GM12873 (cell line): Measurements from ENCODE around the gene STRADA.

Source experiments
- TF ChIP-seq, protein P1 (sequence below): IDR thresholded peaks from 2 replicates; pipeline ENCODE4 v1.5.1; 2012; ENCODE audit warnings: low read depth, mild to moderate bottlenecking, moderate library complexity, low read length, control low read depth; ENCODE audit not compliant: insufficient read depth; ENCODE audit errors: missing control alignments

Gene STRADA

DNA sequence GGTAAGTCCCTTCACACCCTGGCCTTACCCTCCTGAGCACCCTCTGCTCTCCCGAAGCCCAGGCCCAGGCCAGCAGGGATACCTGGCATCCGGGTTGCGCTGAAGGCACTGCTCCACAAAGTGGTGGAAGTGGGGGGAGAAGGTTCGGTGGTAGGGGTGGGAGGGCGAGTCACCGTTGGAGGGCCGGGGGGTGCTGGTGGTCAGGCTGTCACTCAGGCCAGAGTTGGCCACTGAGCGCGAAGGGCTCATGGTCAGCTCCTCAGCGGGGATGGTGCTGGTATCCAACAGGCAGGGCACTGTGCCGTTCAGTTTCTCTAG, 37.4 kb downstream of the STRADA start:
- TF ChIP-seq, protein P1, sequence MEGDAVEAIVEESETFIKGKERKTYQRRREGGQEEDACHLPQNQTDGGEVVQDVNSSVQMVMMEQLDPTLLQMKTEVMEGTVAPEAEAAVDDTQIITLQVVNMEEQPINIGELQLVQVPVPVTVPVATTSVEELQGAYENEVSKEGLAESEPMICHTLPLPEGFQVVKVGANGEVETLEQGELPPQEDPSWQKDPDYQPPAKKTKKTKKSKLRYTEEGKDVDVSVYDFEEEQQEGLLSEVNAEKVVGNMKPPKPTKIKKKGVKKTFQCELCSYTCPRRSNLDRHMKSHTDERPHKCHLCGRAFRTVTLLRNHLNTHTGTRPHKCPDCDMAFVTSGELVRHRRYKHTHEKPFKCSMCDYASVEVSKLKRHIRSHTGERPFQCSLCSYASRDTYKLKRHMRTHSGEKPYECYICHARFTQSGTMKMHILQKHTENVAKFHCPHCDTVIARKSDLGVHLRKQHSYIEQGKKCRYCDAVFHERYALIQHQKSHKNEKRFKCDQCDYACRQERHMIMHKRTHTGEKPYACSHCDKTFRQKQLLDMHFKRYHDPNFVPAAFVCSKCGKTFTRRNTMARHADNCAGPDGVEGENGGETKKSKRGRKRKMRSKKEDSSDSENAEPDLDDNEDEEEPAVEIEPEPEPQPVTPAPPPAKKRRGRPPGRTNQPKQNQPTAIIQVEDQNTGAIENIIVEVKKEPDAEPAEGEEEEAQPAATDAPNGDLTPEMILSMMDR = no peak

DNA sequence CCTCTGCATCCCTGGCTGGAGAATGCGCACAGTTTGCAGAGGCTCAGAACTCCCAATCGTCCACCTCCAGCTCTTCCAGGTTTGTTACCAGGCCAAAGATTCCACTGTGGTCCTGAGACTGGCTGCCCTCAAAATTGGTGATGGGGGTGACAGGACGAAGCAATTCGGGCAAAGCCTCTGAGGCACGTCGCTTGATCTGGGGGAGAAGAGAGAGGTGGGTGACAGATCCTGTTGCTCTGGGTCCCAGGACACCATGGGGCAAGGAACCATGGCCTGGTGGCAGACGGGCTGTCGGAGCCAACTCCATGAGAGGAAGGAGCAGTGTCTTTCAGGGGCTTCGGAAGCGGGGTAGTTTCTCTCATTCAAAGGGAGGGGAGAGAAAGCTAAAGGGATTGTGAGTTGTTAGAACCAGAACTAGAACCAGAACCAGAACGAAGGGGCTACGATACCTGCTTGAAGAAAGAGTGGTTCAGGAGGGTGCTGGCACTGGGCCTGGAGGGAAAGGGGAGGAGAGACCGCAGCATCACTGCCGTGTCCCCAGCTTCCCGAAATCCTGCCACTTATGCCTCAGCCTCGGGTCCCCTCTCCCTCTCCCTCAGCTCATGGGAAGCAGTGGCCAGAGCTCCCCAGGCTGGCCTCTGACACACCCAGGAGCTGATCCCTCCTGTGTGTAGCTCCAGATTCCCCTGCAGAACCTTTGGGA, 37.9 kb downstream of the STRADA start:
- TF ChIP-seq, protein P1 = no peak

DNA sequence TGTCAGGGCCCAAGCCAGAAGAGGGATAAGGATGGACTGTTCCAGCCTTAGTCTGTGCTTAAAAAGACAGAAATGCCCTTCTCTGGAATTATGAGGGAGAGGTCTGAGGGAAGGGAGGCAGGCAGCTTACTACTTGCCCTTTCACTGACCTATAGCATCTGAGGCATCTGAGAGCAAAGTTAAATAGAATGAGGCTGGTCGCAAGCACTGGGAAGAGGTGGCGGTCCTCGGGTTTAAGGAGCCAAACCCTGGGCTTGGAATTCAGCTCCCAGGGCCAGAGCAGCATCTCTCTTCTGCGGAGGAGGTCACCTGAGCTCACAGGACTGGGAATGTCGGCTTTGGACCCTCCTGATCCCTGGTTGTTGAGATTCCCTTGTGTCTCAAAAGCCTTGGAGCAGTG, 38.6 kb downstream of the STRADA start:
- TF ChIP-seq, protein P1 = no peak

DNA sequence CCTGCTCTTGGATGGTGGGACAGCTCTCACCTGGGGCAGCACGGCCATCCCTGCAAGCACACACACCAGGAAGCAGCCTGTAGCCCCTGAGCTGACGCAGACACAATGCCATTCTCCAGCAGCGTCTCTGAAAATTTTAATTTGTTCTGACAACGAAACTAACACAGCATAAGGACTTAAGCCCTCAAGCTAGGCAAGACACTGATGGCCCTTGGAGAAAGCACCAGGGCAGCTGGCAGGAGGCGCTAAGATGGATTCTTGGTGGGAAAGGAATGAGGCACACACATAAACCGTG, 38.9 kb downstream of the STRADA start:
- TF ChIP-seq, protein P1 = no peak

DNA sequence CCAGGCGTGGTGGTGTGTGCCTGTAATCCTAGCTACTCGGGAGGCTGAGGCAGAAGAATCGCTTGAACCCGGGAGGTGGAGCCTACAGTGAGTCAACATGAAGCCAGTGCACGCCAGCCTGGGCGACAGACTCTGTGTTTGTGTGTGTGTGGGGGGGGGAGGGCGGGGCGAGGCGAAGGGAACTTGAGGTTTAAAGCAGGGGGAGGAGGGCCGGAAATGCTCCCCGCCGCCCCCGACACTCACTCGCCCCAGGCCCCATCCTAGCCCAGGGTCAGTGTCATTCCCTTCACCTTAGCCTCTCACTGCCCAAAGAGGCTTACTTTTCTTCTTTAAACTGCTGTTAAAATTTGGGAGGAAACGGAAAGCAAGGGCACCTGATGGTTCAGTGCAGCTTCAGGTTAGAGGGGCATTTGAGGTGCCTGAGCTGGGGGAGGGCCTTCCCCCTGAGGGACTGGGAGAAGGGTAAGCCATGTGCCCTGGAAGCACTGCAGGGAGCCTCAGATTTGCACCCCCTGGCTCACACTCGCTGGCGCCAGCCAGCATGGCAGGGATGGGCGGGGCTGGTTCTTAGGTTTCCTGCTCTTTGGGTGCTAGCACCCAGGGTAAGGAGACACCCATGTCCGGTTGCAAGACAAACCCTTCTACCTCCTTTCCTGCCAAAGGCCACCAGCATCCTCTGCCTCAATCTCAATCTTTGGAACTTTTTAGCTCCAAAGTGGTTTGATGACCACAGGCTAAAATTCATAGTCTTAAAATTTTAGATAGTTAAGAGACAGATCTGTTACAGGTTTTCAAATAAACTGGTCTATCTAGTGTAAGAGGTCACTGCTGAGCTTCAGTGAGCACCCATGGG, 39.5 kb downstream of the STRADA start:
- TF ChIP-seq, protein P1 = no peak

DNA sequence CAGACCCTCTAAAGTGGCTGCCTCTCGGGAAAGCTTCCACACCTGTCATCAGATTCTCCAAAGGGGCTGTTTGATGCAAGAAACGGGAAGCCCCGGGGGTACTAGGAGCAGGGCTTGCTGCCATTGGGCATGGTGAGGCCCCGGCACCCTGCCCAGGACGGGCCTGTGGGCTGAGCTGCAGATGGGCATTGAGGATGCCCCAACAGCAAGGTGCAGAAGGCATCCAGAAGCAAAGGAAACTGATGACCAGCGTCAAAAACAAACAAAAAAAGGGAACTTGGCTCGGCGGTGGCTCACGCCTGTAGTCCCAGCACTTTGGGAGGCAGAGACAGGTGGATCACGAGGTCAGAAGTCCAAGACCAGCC, 40.2 kb downstream of the STRADA start:
- TF ChIP-seq, protein P1 = no peak

DNA sequence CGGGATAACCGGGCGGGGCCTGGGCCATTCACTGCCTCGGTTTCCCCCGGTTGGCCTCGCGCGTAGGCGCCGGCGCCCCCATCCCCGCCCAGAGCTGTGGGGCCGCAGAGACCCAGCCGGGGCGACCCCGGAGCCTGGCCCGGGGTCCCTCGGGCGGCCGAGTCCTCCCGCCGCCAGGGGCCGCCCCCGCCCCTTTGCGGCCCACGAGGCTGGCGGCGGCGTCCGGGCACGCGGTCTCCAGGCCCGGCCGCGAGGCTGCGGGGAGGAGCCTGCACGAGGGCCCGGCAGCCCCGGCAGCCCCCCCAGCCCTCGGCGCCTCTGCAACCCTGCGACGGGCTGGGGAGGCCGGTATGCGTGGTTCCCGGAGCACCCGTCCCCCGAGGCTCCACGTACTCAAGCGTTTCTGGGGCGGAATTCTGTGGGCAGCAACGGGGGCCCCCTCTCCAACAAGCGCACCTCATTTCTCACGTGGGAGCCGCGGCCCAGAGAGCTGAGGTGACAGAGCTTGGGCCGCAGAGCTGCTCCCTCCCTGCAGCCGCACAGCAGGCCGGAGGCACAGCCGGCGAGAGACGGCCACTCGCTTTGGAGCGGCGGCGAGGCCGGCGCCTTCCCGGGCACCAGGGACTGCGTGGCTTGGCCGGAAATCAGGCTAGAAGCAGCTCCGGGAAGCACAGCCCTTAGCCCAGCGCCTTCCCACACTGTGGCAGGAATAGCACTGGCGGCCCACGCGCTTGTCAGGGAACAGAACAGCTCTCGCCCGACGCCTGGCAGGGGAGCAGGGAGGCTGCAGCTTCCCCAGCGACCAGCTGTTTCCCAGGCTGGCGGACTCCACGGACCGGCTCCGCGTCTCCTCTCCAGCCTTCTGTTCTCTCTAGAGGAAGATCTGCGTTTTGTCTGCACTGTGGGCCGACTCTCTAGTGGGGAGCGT, 40.8 kb downstream of the STRADA start:
- TF ChIP-seq, protein P1 = no peak
